CD1c-positive myeloid dendritic cell (primary cell): Measurements from ENCODE around the gene THY1.
"Not testable (repeated sequence)": the region's sequence is repeated elsewhere in the genome, so short reads cannot be mapped to it uniquely, and the experiment has no call there.

Experiments used
- DNase-seq: peaks from one replicate; pipeline ENCODE4 v3.0.0-alpha.2; 2016; ENCODE audit errors: extremely low spot score

THY1 gene

GRCh38 chr11:119422809-119423508, at the start of gene THY1:
THY1 (minus strand) TSS chr11:119423172; CDS start chr11:119420905, 2,267 bp downstream.
- no peak for DNase-seq

GRCh38 chr11:119472186-119472855, 49.3 kb upstream of the THY1 start:
- DNase-seq = peak; percentile 37

- no peak for DNase-seq
These were observed 48.4 kb upstream of the THY1 start for GRCh38 chr11:119471329-119471728.

- DNase-seq = no peak
These were observed 47.6 kb upstream of the THY1 start for GRCh38 chr11:119470317-119471291.

GRCh38 chr11:119469506-119469905, 46.5 kb upstream of the THY1 start:
- no peak for DNase-seq

GRCh38 chr11:119468511-119468910, 45.5 kb upstream of the THY1 start:
- DNase-seq = no peak

GRCh38 chr11:119461229-119461963, 38.4 kb upstream of the THY1 start:
- DNase-seq = no peak

GRCh38 chr11:119460582-119460981, 37.6 kb upstream of the THY1 start:
- no peak for DNase-seq

- no peak for DNase-seq
These were observed 37.1 kb upstream of the THY1 start for GRCh38 chr11:119460097-119460496.

- DNase-seq = no peak
These were observed 36.5 kb upstream of the THY1 start for GRCh38 chr11:119459293-119459976.

- not testable (repeated sequence) for DNase-seq
These were observed 32.7 kb upstream of the THY1 start for GRCh38 chr11:119455708-119456107.

GRCh38 chr11:119455241-119455640, 32.3 kb upstream of the THY1 start:
- DNase-seq = not testable (repeated sequence)

GRCh38 chr11:119453881-119454280, 30.9 kb upstream of the THY1 start:
- no peak for DNase-seq

- no peak for DNase-seq
These were observed 27.8 kb upstream of the THY1 start for GRCh38 chr11:119450590-119451326.

- DNase-seq = no peak
These were observed 26.5 kb upstream of the THY1 start for GRCh38 chr11:119449498-119449897.

- DNase-seq = no peak
These were observed 25.4 kb upstream of the THY1 start for GRCh38 chr11:119448380-119448779.

GRCh38 chr11:119447664-119448242, 24.8 kb upstream of the THY1 start:
- no peak for DNase-seq

GRCh38 chr11:119446871-119447663, 24.1 kb upstream of the THY1 start:
- no peak for DNase-seq

GRCh38 chr11:119446434-119446833, 23.5 kb upstream of the THY1 start:
- DNase-seq = no peak
